SK-N-MC (cell line): ENCODE results near the gene QTRT2.

Experiments used
- EZH2 ChIP-seq: fragments of 200-600 bp; sonication (generic); IDR thresholded peaks from one replicate; pipeline ENCODE4 v1.6.1; 2017; ENCODE audit warnings: antibody characterized with exemption
- FOXP2 ChIP-seq: optimal IDR thresholded peaks from 2 replicates; pipeline ENCODE3; 2011; ENCODE audit warnings: mild to moderate bottlenecking, moderate library complexity; ENCODE audit not compliant: insufficient read depth; ENCODE audit errors: extremely low read length, control extremely low read depth
- POLR2AphosphoS5 ChIP-seq: IDR thresholded peaks from 2 replicates; pipeline ENCODE4 v1.6.1; 2012; ENCODE audit warnings: mild to moderate bottlenecking, low read depth, low read length, borderline replicate concordance

- TF ChIP-seq POLR2AphosphoS5 (no peak), EZH2 (no peak), FOXP2 (no peak)
These were observed 77.4 kb downstream of the QTRT2 start for GRCh38 chr3:114133947-114134346.
